Measurements from ENCODE around the gene DLG2. TPM values are rescaled to one million over a fixed set of nuclear protein-coding genes. Genes with fewer than 3 reads are reported as not detected.

The DLG2 gene
- total RNA-seq, 1 donor from 2014 or later, result 0.43 TPM

- H3K4me3 ChIP-seq, result no peak overlapping the region
- TF ChIP-seq CTCF (IDR thresholded peaks at IDR 0.05), result no peak
- H3K4me1 ChIP-seq, result no peaks in the 10 kb centered on the region
- H3K9me3 ChIP-seq, result no peaks in the 10 kb centered on the region
- intact Hi-C loops (cut with DNase I), result no loop called here
- no peaks in the 10 kb centered on the region for H3K36me3 ChIP-seq
- DNase-seq (ENCODE audit: low spot score in 2 of 2), result no peak
- H3K27ac ChIP-seq, result no peak overlapping the region
- H3K27me3 ChIP-seq, result no peaks in the 10 kb centered on the region
Measured at GRCh38 chr11:83409476-83409875, 2217.7 kb downstream of the DLG2 start.

- H3K4me1 ChIP-seq, result no peaks in the 10 kb centered on the region
- H3K36me3 ChIP-seq, result no peaks in the 10 kb centered on the region
- H3K9me3 ChIP-seq, result no peaks in the 10 kb centered on the region
- H3K4me3 ChIP-seq, result no peak overlapping the region
- no peak overlapping the region for H3K27ac ChIP-seq
- no peak for DNase-seq (ENCODE audit: low spot score in 2 of 2)
- intact Hi-C loops (cut with DNase I), result no loop called here
- no peaks in the 10 kb centered on the region for H3K27me3 ChIP-seq
- no peak for TF ChIP-seq CTCF (IDR thresholded peaks at IDR 0.05)
Measured at GRCh38 chr11:83408946-83409345, 2218.2 kb downstream of the DLG2 start.

Other genes starting within 250 kb of the DLG2 start
- gene TMEM126B, start 1.2 kb upstream of the DLG2 start, total RNA-seq, result 76.4 TPM
- 6.8 TPM for gene TMEM126A, start 20.6 kb upstream of the DLG2 start, total RNA-seq
- gene CREBZF, start 37.8 kb upstream of the DLG2 start, total RNA-seq, result 29.7 TPM
- gene CCDC89, start 58.9 kb upstream of the DLG2 start, total RNA-seq, result 16.6 TPM
- 151 TPM for gene SYTL2, start 183.8 kb upstream of the DLG2 start, total RNA-seq
- not detected for gene CCDC83, start 228.0 kb upstream of the DLG2 start, total RNA-seq